Activated T-helper 1 cell treated with anti-CD3 and anti-CD28 coated beads, Interleukin-2, amount 50 U/mL, for 16 hours (primary cell): ENCODE results near the gene EPHA8.

Source experiments
- DNase-seq, 2 donors: peaks; one replicate each; pipeline ENCODE4 v3.0.0-alpha.2; 2020; ENCODE audit warnings: low read depth in 1 of 2, low spot score in 1 of 2

Gene EPHA8

DNA sequence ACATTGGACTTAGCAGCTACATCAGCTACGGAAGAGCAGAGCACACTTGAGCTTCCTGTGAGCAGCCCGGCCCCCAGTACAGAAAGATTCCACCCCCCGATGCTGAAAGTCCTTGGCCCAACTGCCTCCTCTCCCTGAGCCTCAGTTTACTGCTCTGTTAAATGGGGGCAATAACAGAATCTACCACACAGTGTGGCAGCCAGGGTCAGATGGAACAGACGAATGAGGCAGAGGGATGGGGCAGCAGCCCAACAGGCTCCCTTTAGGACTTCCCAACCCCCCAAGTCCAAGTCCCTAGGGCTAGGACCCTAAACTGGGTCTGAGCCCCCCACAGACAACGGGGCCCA, 50.3 kb downstream of the EPHA8 start:
- no peak for DNase-seq

DNA sequence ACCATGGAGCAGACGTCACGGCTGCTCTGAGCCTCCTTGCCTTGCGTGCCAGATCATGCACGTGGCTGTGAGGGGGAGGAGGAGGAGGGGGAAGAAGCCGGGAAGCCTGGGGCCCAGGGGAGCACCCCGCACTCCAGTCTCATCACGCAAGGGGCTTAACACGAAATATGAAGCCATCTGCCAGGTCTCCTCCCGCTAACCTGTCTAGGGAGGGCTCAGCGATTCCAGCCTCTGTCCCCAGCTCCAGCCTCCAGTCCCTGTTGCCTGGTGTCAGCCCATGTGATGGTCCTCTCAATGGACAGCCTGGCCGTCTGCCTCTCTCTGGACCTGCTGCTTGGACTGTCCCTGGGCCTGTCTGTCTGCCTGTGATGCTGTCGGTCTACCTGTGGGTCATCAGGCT, 50.7 kb downstream of the EPHA8 start:
- DNase-seq = no peak

DNA sequence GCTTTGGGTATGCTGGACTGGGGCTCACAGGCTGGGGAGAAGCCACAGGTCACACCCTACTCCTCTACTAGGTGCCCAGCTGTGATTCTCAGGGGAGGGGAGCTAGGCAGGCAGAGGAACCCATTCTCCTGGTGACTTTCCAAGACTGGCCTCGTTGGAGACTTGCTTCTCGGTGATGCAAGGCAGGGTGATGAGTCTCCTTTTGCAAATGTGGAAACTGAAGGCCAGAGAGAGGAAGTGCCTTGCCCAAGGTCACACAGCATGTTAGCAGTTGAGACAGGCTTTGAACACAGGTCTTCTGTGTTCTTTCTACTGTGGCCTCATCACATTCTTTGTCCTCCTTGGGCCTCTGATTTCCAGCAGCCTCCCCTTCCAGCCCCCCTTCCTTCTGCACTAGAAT, 52.6 kb downstream of the EPHA8 start:
- DNase-seq = no peak

DNA sequence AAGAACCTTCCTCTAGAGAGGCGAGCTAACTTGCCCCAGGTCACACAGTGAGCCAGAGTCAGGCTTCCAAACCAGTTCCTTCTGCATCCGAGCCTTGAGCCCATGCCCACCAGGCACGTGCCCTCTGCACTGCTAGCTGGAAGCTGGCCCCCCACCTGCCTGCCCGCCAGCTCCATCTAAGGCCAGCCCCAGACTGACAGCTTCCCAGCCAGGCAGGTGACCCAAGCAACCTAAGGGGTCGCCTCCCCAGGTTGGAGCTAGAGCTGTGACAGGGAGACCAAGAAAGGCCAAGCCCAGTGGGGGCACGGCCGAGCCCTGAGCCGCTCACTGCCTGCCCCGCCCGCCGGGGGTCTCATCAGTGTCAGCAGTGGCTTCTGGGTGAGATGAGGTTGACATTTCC, 53.3 kb downstream of the EPHA8 start:
- DNase-seq = no peak

DNA sequence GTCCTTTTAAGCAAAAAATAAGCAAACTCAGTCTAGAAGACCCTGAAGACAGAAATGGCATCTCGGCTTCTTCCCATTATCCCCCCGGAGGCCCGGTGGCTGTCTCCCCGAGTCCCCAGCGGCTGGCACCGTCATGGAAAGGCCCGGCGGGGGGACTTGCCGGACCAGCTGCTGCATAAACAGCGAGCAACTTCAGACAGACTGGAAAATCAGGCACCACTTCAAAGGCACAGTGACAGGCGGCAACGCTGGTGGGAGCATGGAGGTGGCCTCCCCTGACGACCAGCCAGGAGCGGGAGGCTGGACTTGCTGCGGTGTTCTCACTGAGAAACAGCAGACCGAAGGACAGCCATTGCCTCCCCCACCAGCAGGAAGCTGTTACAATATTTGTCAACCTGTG, 54.8 kb downstream of the EPHA8 start:
- DNase-seq = no peak

DNA sequence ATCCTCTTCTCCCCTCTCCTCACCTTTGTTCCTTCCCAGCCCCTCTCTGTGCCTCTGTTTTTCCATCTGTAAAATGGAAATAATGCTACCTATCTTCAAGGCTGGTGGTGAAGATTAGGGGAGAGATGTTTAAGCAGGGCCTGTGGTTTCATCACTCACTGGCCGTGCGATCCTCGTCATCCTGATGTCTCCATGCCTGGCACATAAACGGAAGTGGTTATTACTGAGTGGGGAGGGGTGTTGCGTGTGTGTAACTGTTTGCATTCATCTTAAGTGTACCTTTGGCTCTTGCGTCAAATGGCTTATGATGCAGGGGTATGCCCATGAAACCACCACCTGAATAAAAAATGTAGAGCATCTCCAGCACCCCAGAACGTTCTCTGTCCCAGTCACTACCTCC, 56.0 kb downstream of the EPHA8 start:
- no peak for DNase-seq

DNA sequence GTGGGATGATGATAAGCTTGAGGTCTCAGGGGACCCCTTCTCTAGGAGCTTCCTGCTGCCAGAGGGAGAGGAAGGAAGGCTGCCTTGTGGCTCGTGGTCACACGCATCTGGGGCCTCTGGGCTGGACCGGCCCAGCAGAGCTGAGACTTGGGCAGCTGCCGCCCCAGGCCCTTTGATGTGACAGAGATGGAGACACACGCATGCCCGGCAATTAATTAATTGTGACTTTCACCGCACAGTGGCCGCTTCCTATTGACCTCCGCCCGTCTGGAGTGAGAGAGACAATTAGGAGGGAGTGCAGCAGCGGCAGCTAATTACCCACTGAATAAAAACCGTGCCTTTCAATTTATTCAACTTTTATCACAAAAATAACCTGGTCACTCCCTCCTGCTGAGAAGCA, 56.5 kb downstream of the EPHA8 start:
- DNase-seq = no peak

DNA sequence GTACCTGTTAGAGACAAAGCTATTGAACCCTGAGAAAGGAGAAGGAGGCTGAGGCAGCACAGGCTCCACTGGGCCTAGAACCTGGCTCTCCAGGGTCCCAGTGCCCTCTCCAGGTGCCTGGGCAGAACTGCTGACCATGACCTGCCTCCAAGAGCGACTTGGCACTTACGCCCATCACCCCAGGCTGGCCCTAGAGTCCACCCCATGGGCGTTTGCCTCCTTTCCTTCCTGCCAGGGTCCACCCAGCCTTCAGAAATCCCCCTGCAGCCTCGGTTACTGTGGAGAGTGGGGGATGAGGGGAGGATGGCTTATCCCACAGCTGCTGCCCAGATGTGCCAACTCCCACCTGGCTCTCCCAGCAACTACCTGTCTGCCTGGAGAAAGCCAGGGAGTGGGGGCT, 58.5 kb downstream of the EPHA8 start:
- no peak for DNase-seq

DNA sequence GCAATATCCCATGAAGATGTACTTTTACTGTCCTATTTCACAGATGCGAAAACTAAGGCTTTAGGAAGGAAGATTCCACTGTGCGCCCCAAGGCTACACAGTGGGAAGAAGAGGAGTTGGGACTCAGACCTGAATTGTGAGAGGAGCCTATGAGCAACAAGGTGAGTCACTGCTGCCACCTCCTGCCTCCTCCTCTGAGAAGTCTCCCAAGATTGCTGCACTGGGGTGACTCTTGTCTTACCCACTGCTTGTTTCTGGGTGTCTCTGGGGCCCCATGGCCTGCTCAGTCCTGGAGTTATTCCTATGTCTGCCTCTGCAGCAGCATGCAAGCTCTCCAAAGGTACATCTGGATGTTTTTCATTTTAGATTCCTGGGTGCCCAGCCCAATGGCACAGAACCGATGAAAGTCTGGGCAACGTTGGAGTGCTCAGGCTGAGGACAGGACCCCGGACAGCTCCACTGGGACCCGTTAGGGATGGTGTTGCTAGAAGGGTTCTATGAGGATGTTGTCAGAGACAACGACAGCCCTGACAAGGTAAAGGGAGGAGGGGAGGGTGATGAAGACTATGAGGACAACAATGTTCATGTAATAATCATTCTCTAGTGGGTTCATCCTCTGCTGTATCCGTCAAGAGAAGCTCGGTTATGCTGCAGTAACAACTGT, 62.1 kb downstream of the EPHA8 start:
- DNase-seq = no peak

DNA sequence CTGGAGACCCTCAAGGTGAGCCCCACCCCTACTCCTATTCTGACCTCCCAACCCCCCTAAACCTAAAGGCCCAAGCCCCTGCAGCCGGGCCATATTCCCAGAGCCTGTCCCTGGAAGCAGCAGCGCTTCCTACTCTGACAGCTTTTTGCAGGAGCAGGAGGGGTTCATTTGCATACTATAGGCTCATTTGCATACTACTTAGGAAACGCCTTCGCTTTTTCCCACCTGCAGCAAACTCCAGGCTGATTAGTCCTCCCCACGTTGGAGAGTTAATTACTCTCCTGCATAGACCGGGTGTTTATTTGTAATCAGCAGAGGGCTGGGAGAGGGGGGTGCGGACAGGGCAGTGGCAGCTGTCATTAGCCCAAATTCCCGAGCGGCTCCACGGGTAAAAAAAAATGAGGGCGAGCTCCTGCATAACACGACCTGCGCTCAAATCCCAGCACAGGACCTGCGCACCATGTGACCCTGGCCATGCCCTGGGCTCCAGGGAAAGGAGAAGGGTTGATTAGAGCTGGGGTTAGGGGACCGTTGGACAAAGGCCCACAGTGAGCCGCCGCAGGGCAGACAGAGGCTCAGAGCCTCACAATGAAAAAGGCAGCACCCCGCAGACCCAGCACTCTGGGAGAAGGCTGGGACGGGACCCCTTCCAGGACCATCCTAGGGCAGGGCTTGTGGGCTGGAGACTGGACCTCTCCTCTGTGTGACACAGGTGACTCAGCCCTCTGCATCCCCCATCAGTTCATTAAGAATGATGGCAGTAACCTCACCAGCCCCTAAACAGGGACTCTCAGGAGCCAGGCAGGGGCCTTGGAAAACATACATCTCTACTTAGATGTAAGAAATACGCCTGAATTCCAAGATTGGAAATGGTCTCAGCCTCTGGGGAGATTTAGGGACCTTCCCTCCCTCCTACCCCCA, 63.2 kb downstream of the EPHA8 start:
- no peak for DNase-seq

DNA sequence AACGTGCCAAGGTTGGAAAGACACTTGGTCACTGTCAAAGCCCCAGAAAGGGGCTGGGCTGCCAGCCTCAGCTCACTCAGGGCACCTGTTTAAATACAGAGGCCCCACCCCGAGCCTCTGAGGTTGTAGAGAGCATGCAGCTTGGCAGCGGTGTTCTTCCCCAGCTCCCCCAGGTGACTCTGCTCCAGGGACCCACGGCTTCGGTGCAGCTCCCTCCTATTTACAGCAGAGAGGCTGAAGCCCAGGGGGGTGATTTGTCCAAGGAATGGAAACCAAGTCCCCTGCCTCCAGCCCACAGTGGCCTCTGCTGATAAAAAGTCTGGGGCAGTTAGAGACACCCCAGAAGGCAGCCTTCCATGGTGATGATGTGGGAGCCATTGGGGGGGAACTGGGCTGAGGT, 64.0 kb downstream of the EPHA8 start:
- DNase-seq = no peak

DNA sequence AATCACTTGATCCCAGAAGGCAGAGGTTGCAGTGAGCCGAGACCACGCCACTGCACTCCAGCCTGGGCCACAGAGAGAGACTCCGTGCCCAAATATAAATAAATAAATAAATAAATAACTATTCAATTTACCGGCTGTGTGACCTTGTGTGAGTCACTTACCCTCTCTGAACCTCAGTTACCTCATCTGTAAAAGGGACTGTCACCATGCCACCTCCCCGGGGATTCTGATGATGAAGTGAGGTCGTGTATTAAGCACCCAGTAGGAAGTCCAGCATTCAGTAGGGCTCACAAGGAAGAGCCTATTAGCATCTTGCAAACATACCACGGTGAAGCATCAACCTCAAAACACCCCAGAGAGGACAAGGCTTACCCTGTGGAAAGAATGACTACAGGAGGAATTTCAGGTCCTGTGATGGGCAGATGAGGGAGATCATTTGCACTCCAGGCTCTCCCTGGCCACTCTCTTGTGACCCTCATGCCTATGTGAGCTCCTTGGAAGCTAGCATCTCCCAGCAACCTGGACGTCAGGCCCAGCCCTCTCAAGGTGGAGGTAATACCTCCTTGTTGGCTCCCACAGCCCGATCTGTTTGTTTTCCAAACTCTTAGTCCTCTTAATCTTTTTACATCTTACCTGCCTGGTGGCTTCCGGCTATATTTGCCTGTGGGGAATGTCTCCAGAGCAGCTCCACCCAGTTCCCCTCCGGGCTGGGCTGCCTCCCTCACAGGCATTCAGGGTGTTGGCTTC, 65.6 kb downstream of the EPHA8 start:
- no peak for DNase-seq

DNA sequence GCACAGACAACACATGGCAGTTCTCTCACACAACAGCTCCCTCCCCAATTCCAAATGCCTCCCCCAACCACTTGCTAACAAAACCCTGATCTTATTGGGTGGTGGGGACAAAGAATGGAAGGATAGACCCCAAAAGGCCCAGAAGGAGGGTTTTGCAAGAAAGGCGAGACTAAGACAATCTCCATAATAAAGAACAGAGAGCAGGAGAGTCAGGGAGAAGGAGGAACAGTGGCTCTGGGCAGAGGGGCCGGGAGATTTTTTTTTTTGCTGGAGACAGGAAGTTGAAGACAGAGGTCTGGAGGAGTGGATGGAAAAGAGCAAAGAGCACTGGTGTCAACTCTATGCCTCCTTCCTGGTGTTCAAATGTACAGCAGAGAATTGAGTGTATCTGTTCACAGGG, 66.6 kb downstream of the EPHA8 start:
- DNase-seq = no peak

DNA sequence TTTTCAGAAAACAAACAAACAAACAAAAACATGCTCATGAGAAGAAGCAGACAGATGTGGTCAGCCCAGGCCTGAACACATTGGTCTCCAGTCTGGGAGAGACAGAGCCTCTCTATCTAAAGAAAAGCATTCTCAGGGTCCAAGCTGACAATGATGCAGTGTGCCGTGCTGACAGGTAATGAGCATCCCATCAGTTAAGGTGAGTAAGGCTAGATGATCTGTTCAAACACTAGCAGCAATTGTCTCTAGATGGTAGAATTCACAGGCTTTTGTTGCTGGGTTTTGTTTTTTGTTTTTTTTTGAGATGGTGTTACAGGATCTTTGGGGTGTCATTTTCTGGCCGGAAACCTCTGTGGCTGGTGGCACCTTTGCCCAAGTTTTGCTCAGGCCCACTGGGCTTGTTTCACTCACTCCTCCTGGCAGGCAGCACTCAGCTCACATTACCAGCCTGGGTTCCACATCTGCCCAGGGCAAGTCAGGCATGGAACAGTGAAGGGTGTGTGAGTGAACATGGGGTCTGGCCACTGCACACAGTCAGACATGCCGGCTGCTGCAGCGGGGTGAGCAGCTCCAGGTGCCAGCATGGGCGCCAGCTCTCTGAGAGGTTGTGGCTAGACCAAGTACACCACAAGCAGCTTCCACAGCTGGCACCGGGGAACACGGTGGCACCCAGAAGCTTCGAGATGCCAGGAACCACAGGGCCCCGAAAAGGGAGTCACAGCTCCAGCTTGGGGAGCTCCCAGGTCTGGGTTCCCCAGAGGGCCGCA, 70.6 kb downstream of the EPHA8 start:
- no peak for DNase-seq

DNA sequence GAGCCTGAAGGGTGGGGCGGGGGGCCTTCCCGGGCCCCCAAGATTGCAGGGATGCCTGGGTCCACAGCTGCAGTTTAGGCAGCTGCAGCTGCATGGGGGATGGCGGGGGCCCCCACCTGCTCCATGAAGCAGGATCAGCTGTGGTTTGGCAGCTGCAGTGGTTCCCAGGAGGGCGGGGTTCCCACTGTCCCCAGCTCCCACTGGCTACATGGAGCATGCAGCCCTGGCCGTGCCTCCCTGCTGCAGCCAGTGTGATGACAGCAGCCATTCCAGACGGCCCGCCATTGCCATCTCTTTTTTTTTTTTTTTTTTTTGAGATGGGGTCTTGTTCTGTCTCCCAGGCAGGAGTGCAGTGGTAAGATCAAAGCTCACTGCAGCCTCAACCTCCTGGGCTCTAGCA, 72.1 kb downstream of the EPHA8 start:
- DNase-seq = no peak

DNA sequence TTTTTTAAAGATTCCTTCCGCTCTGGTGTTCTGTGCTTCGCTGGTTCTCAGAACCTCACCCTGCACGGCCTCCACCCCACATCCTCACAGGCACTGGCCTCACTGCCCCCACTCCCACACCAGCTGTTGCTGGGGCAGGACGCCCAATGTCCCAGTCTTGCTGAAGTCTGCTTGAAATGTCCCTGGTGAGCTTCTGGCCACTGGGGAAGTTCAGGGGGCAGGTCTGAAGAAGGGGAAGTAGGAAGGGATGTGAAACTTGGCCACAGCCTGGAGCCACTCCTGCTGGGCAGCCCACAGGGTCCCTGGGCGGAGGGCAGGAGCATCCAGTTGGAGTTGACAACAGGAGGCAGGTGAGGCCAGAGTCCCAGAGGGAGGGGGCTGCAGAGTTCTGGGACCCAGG, 73.1 kb downstream of the EPHA8 start, which contains the start of gene C1QA:
Gene C1QA (plus strand): TSS at position 276 of the 400 bp plus-strand sequence. CDS start 989 bp downstream, outside the sequence.
- DNase-seq = no peak

DNA sequence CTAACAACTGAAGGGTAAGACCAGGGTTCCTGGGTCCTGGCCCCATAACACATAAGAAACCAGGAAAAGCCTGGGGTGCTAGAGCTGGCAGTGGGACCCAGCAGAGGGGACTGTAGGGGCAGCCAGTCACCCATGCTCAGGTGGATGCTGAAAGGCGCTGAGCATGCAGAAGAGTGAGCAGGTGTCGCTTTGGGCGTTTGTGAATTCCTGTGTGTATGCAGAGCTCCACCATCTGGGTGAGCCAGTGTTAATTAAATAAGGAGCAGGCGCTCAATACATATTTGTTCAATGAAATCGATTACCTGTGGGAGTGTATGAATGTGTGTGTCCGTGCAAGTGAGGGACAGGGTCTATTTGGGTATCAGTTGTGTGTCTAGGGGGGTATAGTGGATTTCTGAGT, 73.6 kb downstream of the EPHA8 start:
- DNase-seq = no peak

DNA sequence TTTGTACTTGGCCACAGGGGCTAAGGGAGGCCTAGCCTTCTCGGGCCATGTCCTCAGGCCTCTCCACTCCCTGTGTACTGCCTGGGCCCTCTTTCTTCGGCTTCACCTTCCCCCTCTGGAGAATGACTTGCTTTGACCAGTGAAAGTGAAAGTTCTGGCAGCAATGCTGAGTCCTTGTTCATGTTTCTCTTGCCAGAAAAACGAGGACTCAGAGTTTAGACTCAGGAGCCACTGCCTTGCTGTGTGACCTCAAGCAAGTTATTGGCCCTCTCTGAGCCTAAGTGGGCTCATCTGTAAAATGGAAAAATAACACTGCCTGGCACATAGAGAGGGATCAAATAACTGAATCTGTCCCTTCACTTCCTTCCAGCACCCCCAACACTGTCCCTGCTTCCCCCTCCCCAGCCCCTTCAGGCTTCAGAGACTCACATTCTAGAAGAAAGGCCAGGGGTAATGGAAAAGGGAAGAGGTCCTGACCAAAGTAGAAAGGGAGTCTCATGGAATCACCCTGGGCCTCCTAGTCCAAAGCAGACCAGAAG, 74.7 kb downstream of the EPHA8 start:
- DNase-seq = no peak

DNA sequence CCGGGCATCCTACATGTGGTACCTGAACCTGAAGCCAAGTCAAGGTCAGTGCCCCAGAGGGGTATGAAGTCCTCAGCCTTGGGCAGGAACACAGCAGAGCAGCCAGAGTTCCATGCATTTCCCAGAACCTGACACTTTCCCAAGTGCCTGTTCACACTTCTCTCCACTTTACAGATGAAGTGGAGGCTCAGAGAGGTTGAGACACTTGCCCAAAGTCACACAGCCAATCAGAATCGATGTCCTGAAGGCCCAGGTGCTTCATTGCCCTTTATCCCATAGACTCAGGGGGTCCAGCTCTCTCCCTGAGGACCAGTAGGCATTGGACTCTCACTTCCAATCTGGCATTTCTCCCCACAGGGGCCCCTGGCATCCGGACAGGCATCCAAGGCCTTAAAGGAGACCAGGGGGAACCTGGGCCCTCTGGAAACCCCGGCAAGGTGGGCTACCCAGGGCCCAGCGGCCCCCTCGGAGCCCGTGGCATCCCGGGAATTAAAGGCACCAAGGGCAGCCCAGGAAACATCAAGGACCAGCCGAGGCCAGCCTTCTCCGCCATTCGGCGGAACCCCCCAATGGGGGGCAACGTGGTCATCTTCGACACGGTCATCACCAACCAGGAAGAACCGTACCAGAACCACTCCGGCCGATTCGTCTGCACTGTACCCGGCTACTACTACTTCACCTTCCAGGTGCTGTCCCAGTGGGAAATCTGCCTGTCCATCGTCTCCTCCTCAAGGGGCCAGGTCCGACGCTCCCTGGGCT, 75.4 kb downstream of the EPHA8 start:
- no peak for DNase-seq

DNA sequence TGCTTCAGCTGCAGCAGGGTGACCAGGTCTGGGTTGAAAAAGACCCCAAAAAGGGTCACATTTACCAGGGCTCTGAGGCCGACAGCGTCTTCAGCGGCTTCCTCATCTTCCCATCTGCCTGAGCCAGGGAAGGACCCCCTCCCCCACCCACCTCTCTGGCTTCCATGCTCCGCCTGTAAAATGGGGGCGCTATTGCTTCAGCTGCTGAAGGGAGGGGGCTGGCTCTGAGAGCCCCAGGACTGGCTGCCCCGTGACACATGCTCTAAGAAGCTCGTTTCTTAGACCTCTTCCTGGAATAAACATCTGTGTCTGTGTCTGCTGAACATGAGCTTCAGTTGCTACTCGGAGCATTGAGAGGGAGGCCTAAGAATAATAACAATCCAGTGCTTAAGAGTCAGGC, 76.0 kb downstream of the EPHA8 start:
- no peak for DNase-seq
